Measurements from ENCODE around the gene ACTA1. TPM values are rescaled to one million over a fixed set of nuclear protein-coding genes. Genes with fewer than 3 reads are reported as not detected.
"Not testable (repeated sequence)": the region's sequence is repeated elsewhere in the genome, so short reads cannot be mapped to it uniquely, and the experiment has no call there.

ACTA1 gene
- total RNA-seq, 6 experiments from 2014 or later = not detected

DNA sequence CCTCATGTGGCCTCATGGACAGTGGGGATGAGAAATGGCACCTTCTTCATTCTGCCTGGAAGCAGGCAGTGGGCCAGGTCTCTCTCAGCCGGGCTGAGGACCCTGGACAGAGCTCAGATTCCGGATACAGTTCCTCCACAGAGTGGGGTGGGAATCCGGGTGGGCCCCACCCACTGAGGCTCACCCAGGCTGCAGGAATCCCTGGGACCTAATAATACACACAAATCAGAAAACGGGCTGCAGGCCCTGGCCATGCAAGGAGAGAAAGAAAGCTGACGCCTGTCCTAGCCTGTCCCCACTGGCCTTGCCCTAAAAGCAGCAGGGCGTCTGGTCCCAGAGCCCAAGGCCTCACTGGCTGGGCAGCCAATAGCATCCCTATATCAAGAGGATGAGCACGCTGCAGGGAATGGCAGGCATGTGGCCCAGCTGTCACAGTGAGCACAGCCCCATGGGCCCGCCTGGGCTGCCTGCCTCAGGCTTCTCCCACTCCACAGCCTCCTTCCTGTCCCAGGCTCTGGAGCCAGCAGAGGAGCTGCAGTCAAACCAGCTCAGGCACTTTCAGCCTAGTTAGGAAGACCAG lies 25.3 kb downstream of the ACTA1 start:
- peaks cover 31% of the 10 kb centered on the region for H3K4me1 Mint-ChIP-seq (ENCODE audit: low read depth)
- H3K27me3 Mint-ChIP-seq (ENCODE audit: insufficient read depth) = peaks cover 34% of the 10 kb centered on the region
- TF ChIP-seq, protein P1, sequence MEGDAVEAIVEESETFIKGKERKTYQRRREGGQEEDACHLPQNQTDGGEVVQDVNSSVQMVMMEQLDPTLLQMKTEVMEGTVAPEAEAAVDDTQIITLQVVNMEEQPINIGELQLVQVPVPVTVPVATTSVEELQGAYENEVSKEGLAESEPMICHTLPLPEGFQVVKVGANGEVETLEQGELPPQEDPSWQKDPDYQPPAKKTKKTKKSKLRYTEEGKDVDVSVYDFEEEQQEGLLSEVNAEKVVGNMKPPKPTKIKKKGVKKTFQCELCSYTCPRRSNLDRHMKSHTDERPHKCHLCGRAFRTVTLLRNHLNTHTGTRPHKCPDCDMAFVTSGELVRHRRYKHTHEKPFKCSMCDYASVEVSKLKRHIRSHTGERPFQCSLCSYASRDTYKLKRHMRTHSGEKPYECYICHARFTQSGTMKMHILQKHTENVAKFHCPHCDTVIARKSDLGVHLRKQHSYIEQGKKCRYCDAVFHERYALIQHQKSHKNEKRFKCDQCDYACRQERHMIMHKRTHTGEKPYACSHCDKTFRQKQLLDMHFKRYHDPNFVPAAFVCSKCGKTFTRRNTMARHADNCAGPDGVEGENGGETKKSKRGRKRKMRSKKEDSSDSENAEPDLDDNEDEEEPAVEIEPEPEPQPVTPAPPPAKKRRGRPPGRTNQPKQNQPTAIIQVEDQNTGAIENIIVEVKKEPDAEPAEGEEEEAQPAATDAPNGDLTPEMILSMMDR (IDR thresholded peaks at IDR 0.05) = no peak
- peak; percentile 64 for DNase-seq
- no peak overlapping the region for H3K27ac Mint-ChIP-seq
- H3K4me3 Mint-ChIP-seq = peak overlapping the region; percentile 31; the same call in 1 of the 2 replicates
- H3K36me3 Mint-ChIP-seq (ENCODE audit: low read depth) = no peaks in the 10 kb centered on the region
- H3K9me3 Mint-ChIP-seq = no peaks in the 10 kb centered on the region

- TF ChIP-seq, protein P1 (IDR thresholded peaks at IDR 0.05) = no peak
- no peak for DNase-seq
- H3K4me1 Mint-ChIP-seq (ENCODE audit: low read depth) = peaks cover 31% of the 10 kb centered on the region
- peak overlapping the region; percentile 26; the same call in 1 of the 2 replicates for H3K4me3 Mint-ChIP-seq
- no peaks in the 10 kb centered on the region for H3K36me3 Mint-ChIP-seq (ENCODE audit: low read depth)
- H3K27me3 Mint-ChIP-seq (ENCODE audit: insufficient read depth) = peaks cover 41% of the 10 kb centered on the region
- no peaks in the 10 kb centered on the region for H3K9me3 Mint-ChIP-seq
- H3K27ac Mint-ChIP-seq = no peak overlapping the region
These were observed 26.5 kb downstream of the ACTA1 start for GRCh38 chr1:229407206-229408026.

GRCh38 chr1:229406798-229407197 lies 27.1 kb downstream of the ACTA1 start:
- no peaks in the 10 kb centered on the region for H3K9me3 Mint-ChIP-seq
- no peak for DNase-seq
- no peak overlapping the region; the same call in 1 of the 2 replicates for H3K4me3 Mint-ChIP-seq
- peaks cover 31% of the 10 kb centered on the region for H3K4me1 Mint-ChIP-seq (ENCODE audit: low read depth)
- H3K27ac Mint-ChIP-seq = no peak overlapping the region
- H3K36me3 Mint-ChIP-seq (ENCODE audit: low read depth) = no peaks in the 10 kb centered on the region
- TF ChIP-seq, protein P1 (IDR thresholded peaks at IDR 0.05) = no peak
- peaks cover 42% of the 10 kb centered on the region for H3K27me3 Mint-ChIP-seq (ENCODE audit: insufficient read depth)

GRCh38 chr1:229403573-229403972 lies 30.3 kb downstream of the ACTA1 start:
- no peak overlapping the region for H3K4me3 Mint-ChIP-seq
- H3K36me3 Mint-ChIP-seq (ENCODE audit: low read depth) = no peaks in the 10 kb centered on the region
- no peak for DNase-seq
- TF ChIP-seq, protein P1 (IDR thresholded peaks at IDR 0.05) = no peak; the same call in 1 of the 2 replicates
- peaks cover 43% of the 10 kb centered on the region for H3K27me3 Mint-ChIP-seq (ENCODE audit: insufficient read depth)
- H3K27ac Mint-ChIP-seq = no peak overlapping the region
- H3K4me1 Mint-ChIP-seq (ENCODE audit: low read depth) = peaks cover 11% of the 10 kb centered on the region
- no peaks in the 10 kb centered on the region for H3K9me3 Mint-ChIP-seq

- Mint-ChIP-seq H3K4me1 (ENCODE audit: low read depth) (peaks cover 5% of the 10 kb centered on the region), H3K27me3 (ENCODE audit: insufficient read depth) (peaks cover 43% of the 10 kb centered on the region), H3K27ac (no peak overlapping the region), H3K9me3 (no peaks in the 10 kb centered on the region), H3K4me3 (no peak overlapping the region), H3K36me3 (ENCODE audit: low read depth) (no peaks in the 10 kb centered on the region)
- DNase-seq = no peak
- TF ChIP-seq, protein P1 (IDR thresholded peaks at IDR 0.05) = no peak
These were observed 30.9 kb downstream of the ACTA1 start for GRCh38 chr1:229402993-229403392.

- peaks cover 43% of the 10 kb centered on the region for H3K27me3 Mint-ChIP-seq (ENCODE audit: insufficient read depth)
- H3K4me1 Mint-ChIP-seq (ENCODE audit: low read depth); H3K36me3 Mint-ChIP-seq (ENCODE audit: low read depth); H3K27ac Mint-ChIP-seq; H3K4me3 Mint-ChIP-seq; H3K9me3 Mint-ChIP-seq; DNase-seq: not testable (repeated sequence)
These were observed 31.6 kb downstream of the ACTA1 start for GRCh38 chr1:229402329-229402728.

Data from HFFc6 (cell line).